ENCODE measurements around the gene CMC4.

Gene CMC4

GRCh38 chrX:155070975-155071693 is at the start of gene CMC4, which contains the start of the genes BRCC3 and MTCP1:
Gene CMC4, minus strand, starts transcription at chrX:155071136. Its CDS starts 7,113 bp downstream, at chrX:155064023.
Gene BRCC3, plus strand, starts transcription at chrX:155071508. Its CDS starts 20 bp downstream, at chrX:155071528.
Gene MTCP1, minus strand, starts transcription at chrX:155071136. Its CDS starts 5,126 bp downstream, at chrX:155066010.
- DNase-seq (ENCODE audit: low spot score): peak; percentile 93

GRCh38 chrX:155115174-155115819 is 44.4 kb upstream of the CMC4 start:
- DNase-seq (ENCODE audit: low spot score): no peak

GRCh38 chrX:155113097-155113496 is 42.2 kb upstream of the CMC4 start:
- DNase-seq (ENCODE audit: low spot score): no peak

- DNase-seq (ENCODE audit: low spot score): no peak
Observed at GRCh38 chrX:155112171-155112570, 41.2 kb upstream of the CMC4 start.

- DNase-seq (ENCODE audit: low spot score): no peak
Observed at GRCh38 chrX:155108427-155108826, 37.5 kb upstream of the CMC4 start.

- no peak for DNase-seq (ENCODE audit: low spot score)
Observed at GRCh38 chrX:155105919-155106318, 35.0 kb upstream of the CMC4 start.

- DNase-seq (ENCODE audit: low spot score): no peak
Observed at GRCh38 chrX:155094468-155095061, 23.6 kb upstream of the CMC4 start.

- DNase-seq (ENCODE audit: low spot score): no peak
Observed at GRCh38 chrX:155086961-155087735, 16.2 kb upstream of the CMC4 start.

GRCh38 chrX:155086202-155086840 is 15.4 kb upstream of the CMC4 start:
- no peak for DNase-seq (ENCODE audit: low spot score)

GRCh38 chrX:155071694-155072280 is 851 bp upstream of the CMC4 start:
- no peak for DNase-seq (ENCODE audit: low spot score)

GRCh38 chrX:155070663-155070974 is 317 bp downstream of the CMC4 start:
- DNase-seq (ENCODE audit: low spot score): no peak

- DNase-seq (ENCODE audit: low spot score): no peak
Observed at GRCh38 chrX:155070038-155070437, 898 bp downstream of the CMC4 start.

- DNase-seq (ENCODE audit: low spot score): no peak
Observed at GRCh38 chrX:155069414-155069813, 1.5 kb downstream of the CMC4 start.

- DNase-seq (ENCODE audit: low spot score): peak; percentile 42
Observed at GRCh38 chrX:155068165-155068564, 2.8 kb downstream of the CMC4 start.

- peak; percentile 25 for DNase-seq (ENCODE audit: low spot score)
Observed at GRCh38 chrX:155065035-155065734, 5.8 kb downstream of the CMC4 start.

GRCh38 chrX:155061760-155062159 is 9.2 kb downstream of the CMC4 start:
- DNase-seq (ENCODE audit: low spot score): no peak

GRCh38 chrX:155056877-155057792 is 13.8 kb downstream of the CMC4 start:
- DNase-seq (ENCODE audit: low spot score): peak; percentile 61

- DNase-seq (ENCODE audit: low spot score): no peak
Observed at GRCh38 chrX:155056471-155056870, 14.5 kb downstream of the CMC4 start.

GRCh38 chrX:155055494-155055893 is 15.4 kb downstream of the CMC4 start:
- DNase-seq (ENCODE audit: low spot score): no peak

GRCh38 chrX:155054255-155054654 is 16.7 kb downstream of the CMC4 start:
- DNase-seq (ENCODE audit: low spot score): no peak
